ENCODE data around the gene FNIP2. TPM values are rescaled to one million over a fixed set of nuclear protein-coding genes. Genes with fewer than 3 reads are reported as not detected.

Gene FNIP2
- total RNA-seq (2014; rRNA removed; shearing (Covaris generic)) (0.09 and 0.15 TPM in 2 replicates), total RNA-seq (2022) (1.0 and 1.2 TPM in 2 replicates), Bru-seq, nascent RNA (percentile 28 among the genes with signal in this experiment), BruChase-seq, experiment 1, labeled RNA remaining after a 6-hour chase (percentile 21 among the genes with signal in this experiment), BruChase-seq, experiment 2, labeled RNA remaining after a 2-hour chase (percentile 25 among the genes with signal in this experiment)
- long read RNA-seq, partial matches to known transcripts, result 0 of 1 reads
- long read RNA-seq, other reads (novel, unspliced or antisense), result 1 of 1 reads

DNA sequence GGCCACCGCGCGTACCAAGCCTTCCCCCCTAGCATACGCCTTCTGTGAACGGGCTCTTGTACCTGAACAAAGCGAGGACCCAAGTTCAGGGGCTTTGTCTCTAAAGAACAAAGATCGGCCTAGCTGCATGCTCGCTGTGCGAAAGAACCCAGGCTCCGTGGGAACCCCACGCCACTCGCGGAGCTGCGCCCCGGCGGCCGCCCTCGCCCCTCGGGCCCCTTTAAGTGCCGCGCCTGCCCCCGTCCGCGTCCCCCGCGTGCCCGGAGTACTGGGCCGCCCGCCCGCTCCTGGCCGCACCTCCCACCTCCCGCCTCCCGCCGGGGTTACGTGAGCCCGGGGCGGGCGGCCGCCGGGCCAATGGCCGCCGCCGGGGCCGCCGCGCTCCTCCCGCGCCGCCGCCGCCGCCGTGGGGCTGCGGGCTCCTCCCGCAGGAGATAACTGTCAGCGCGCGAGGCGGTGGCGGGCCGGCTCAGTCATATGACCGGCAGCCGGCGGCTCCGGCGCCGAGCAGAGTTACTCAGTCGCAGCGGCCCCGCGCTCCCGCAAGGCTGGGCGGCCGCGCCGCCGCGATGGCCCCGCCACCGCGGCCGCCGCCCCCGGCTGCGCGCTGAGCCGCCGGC, at the start of gene FNIP2:
FNIP2 (plus strand) TSS at position 472 of the 620 bp plus-strand sequence. CDS start 187 bp downstream, outside the sequence.
- Histone ChIP-seq H3K4me1 (ENCODE audit: insufficient read depth, low read length, poor library complexity, severe bottlenecking) (no peaks in the 10 kb centered on the region), H3K27ac (ENCODE audit: low read depth, low read length, poor library complexity, severe bottlenecking) (no peak within 1 kb of the TSS), H2AFZ (ENCODE audit: low read length) (peak within 1 kb of the TSS; percentile 5; the same call in 1 of the 2 replicates), H3K9me2 (ENCODE audit: insufficient read depth, low read length) (no peaks in the 10 kb centered on the region), H3K4me3 (ENCODE audit: low read depth, low read length, poor library complexity, severe bottlenecking) (peak within 1 kb of the TSS; percentile 62), H3K79me2 (ENCODE audit: insufficient read depth, low read depth, low read length) (no peaks in the 10 kb centered on the region), H3K4me2 (ENCODE audit: low read length) (peak within 1 kb of the TSS; percentile 75; the same call in 1 of the 2 replicates), H4K20me1 (ENCODE audit: insufficient read depth, low read length) (no peaks in the 10 kb centered on the region), H3K36me3 (ENCODE audit: insufficient read depth, low read length) (no peaks in the 10 kb centered on the region), H3K9me3 (ENCODE audit: low read length) (no peaks in the 10 kb centered on the region)
- TF ChIP-seq, protein P1, sequence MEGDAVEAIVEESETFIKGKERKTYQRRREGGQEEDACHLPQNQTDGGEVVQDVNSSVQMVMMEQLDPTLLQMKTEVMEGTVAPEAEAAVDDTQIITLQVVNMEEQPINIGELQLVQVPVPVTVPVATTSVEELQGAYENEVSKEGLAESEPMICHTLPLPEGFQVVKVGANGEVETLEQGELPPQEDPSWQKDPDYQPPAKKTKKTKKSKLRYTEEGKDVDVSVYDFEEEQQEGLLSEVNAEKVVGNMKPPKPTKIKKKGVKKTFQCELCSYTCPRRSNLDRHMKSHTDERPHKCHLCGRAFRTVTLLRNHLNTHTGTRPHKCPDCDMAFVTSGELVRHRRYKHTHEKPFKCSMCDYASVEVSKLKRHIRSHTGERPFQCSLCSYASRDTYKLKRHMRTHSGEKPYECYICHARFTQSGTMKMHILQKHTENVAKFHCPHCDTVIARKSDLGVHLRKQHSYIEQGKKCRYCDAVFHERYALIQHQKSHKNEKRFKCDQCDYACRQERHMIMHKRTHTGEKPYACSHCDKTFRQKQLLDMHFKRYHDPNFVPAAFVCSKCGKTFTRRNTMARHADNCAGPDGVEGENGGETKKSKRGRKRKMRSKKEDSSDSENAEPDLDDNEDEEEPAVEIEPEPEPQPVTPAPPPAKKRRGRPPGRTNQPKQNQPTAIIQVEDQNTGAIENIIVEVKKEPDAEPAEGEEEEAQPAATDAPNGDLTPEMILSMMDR (conservative IDR thresholded peaks at IDR 0.05; ENCODE audit: low read length), result no peak
- TF ChIP-seq EZH2phosphoT487 (IDR thresholded peaks at IDR 0.05; ENCODE audit: borderline replicate concordance, low read depth, low read length), result no peak
- peak; percentile 15 for DNase-seq (ENCODE audit: low spot score)
- ChIA-PET POLR2A (no interaction called here), CTCF (ENCODE audit: unreplicated experiment) (no interaction called here)
- BruUV-seq (replicated peaks), result no TSS peak
- intact Hi-C loops (cut with micrococcal nuclease; ENCODE audit: unreplicated experiment), result no loop called here

DNA sequence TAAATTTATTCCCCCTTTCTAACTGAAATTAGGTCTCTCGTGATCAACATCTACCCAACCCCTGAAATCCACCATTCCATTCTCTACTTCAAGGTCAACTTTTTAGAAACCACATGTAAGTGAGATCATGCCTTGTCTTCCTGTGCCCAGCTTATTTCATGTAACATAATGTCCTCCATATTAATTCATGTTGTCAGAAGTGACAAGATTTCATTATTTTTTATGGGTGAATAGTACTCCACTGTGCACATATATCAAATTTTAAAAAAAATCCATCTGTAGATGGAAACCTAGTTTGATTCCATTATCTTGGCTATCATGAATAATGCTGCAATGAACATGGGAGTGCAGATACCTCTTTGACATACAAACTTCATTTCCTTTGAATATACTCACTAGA, 47.1 kb upstream of the FNIP2 start:
- DNase-seq (ENCODE audit: low spot score), result no peak
- Histone ChIP-seq H3K79me2 (ENCODE audit: insufficient read depth, low read depth, low read length) (peaks cover 20% of the 10 kb centered on the region), H3K4me2 (ENCODE audit: low read length) (peak overlapping the region; percentile 84), H3K4me1 (ENCODE audit: insufficient read depth, low read length, poor library complexity, severe bottlenecking) (peaks cover 13% of the 10 kb centered on the region), H4K20me1 (ENCODE audit: insufficient read depth, low read length) (no peaks in the 10 kb centered on the region), H2AFZ (ENCODE audit: low read length) (no peak overlapping the region), H3K36me3 (ENCODE audit: insufficient read depth, low read length) (peaks cover 47% of the 10 kb centered on the region), H3K9me3 (ENCODE audit: low read length) (0 out of 2 replicates have a peak, but pooled peaks cover 4% of the 10 kb centered on the region), H3K4me3 (ENCODE audit: low read depth, low read length, poor library complexity, severe bottlenecking) (peak overlapping the region; percentile 96), H3K27ac (ENCODE audit: low read depth, low read length, poor library complexity, severe bottlenecking) (no peak overlapping the region), H3K9me2 (ENCODE audit: insufficient read depth, low read length) (no peaks in the 10 kb centered on the region)
- POLR2A ChIA-PET, result interaction anchor here (2.2 kb wide), 1 partner anchor 10 kb away, joined by 6 read pairs; no protein-coding TSS in a partner anchor
- CTCF ChIA-PET (ENCODE audit: unreplicated experiment), result no interaction called here
- TF ChIP-seq, protein P1 (conservative IDR thresholded peaks at IDR 0.05; ENCODE audit: low read length), result no peak
- no peak for TF ChIP-seq EZH2phosphoT487 (IDR thresholded peaks at IDR 0.05; ENCODE audit: borderline replicate concordance, low read depth, low read length)
- BruUV-seq (replicated peaks), result TSS peak; percentile 54
- intact Hi-C loops (cut with micrococcal nuclease; ENCODE audit: unreplicated experiment), result loop anchor here (2.0 kb wide), 1 partner anchor 49 kb away; the partner anchor contains the start of gene ETFDH

Data from OCI-LY7 (cell line).